ENCODE results near the gene CDKN1A.

GRCh38 chr6:36725581-36725980 lies 47.1 kb downstream of the CDKN1A start:
- TF ChIP-seq, protein P1, sequence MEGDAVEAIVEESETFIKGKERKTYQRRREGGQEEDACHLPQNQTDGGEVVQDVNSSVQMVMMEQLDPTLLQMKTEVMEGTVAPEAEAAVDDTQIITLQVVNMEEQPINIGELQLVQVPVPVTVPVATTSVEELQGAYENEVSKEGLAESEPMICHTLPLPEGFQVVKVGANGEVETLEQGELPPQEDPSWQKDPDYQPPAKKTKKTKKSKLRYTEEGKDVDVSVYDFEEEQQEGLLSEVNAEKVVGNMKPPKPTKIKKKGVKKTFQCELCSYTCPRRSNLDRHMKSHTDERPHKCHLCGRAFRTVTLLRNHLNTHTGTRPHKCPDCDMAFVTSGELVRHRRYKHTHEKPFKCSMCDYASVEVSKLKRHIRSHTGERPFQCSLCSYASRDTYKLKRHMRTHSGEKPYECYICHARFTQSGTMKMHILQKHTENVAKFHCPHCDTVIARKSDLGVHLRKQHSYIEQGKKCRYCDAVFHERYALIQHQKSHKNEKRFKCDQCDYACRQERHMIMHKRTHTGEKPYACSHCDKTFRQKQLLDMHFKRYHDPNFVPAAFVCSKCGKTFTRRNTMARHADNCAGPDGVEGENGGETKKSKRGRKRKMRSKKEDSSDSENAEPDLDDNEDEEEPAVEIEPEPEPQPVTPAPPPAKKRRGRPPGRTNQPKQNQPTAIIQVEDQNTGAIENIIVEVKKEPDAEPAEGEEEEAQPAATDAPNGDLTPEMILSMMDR (IDR thresholded peaks at IDR 0.05 in 2 of 3, conservative IDR thresholded peaks at IDR 0.05 in 1 of 3; ENCODE audit: insufficient read depth in 2 of 3, low read depth in 1 of 3, low read length in 3 of 3) = no peak
- TF ChIP-seq TEAD4 (IDR thresholded peaks at IDR 0.05; ENCODE audit: low read length) (no peak), TEAD4 (CRISPR knock-in tag; IDR thresholded peaks at IDR 0.05; ENCODE audit: borderline replicate concordance) (no peak), HDGF (IDR thresholded peaks at IDR 0.05) (no peak), EP300 (IDR thresholded peaks at IDR 0.05; ENCODE audit: low read length) (no peak), ZFP30 (CRISPR knock-in tag; IDR thresholded peaks at IDR 0.05; ENCODE audit: borderline replicate concordance) (no peak), HIVEP1 (CRISPR knock-in tag; IDR thresholded peaks at IDR 0.05) (no peak), ZBTB40 (IDR thresholded peaks at IDR 0.05) (no peak), ZBTB40 (CRISPR knock-in tag; IDR thresholded peaks at IDR 0.05) (no peak), POLR2A (conservative IDR thresholded peaks at IDR 0.05) (no peak), RCOR1 (IDR thresholded peaks at IDR 0.05; ENCODE audit: borderline replicate concordance in 1 of 2, low read depth in 2 of 2, low read length in 2 of 2) (no peak), ZNF324 (CRISPR knock-in tag; IDR thresholded peaks at IDR 0.05) (no peak), CHD1 (IDR thresholded peaks at IDR 0.05; ENCODE audit: low read length) (no peak), STAT5B (CRISPR knock-in tag; IDR thresholded peaks at IDR 0.05) (no peak), EZH2 (IDR thresholded peaks at IDR 0.05; ENCODE audit: borderline replicate concordance, low read depth, low read length) (no peak)
- TF ChIP-seq, protein P2, sequence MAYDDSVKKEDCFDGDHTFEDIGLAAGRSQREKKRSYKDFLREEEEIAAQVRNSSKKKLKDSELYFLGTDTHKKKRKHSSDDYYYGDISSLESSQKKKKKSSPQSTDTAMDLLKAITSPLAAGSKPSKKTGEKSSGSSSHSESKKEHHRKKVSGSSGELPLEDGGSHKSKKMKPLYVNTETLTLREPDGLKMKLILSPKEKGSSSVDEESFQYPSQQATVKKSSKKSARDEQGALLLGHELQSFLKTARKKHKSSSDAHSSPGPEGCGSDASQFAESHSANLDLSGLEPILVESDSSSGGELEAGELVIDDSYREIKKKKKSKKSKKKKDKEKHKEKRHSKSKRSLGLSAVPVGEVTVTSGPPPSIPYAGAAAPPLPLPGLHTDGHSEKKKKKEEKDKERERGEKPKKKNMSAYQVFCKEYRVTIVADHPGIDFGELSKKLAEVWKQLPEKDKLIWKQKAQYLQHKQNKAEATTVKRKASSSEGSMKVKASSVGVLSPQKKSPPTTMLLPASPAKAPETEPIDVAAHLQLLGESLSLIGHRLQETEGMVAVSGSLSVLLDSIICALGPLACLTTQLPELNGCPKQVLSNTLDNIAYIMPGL (CRISPR knock-in tag; IDR thresholded peaks at IDR 0.05) = no peak

Data from K562 (cell line).